Stimulated activated CD8-positive, alpha-beta memory T cell treated with anti-CD3 and anti-CD28 coated beads, Interleukin-2, amount 100 ng/mL, for 1 hour (primary cell): ENCODE measurements around the gene DNAJC13.
"Not testable (repeated sequence)": the region's sequence is repeated elsewhere in the genome, so short reads cannot be mapped to it uniquely, and the experiment has no call there.

Experiments
- DNase-seq, 2 donors: peaks; one replicate each; pipeline ENCODE4 v3.0.0-alpha.2; 2020; ENCODE audit warnings: low read depth in 2 of 2

Gene DNAJC13

DNA sequence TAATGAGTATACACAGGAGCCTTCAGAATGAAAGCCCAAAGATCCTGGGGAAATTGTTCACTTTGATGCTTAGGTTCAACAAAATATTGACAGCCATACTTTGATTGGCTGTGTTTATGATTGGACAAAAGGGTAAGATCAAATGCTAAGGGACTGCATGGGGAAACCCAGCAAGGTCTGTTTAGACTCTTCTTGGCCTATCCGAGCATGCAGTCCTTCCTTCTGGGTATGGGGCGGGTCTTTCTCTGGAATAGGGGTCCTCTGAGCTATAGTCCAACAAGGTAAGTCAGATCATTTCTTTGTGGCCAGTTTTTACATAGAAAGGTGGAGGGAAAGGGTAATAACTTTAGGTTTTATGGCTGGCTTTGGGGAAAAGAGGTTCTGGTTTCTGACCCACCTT lies 126.8 kb downstream of the DNAJC13 start:
- DNase-seq = no peak

GRCh38 chr3:132545471-132545870 lies 128.2 kb downstream of the DNAJC13 start:
- DNase-seq = no peak

DNA sequence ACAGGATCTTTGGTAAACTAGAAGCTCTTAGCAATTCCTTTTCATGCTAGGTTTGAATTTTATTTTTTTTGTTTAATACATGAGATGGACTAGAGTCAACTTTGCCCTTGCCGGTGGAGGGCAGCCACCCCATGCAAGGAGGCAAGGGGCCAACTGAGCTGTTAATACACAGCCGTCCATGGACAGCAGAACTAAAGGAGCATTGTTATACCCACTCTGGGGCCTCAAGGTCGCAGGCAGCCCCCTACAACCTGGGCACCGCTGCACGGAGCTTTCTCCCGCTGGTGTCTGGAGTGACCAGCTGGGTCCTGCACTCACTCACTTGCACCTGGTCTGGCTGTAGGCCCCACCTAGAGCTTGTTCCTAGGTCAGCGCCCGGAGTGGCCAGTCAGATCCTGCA lies 131.9 kb downstream of the DNAJC13 start:
- DNase-seq = no peak

GRCh38 chr3:132549890-132550578 lies 132.7 kb downstream of the DNAJC13 start:
- no peak for DNase-seq

- no peak for DNase-seq
Observed at GRCh38 chr3:132550579-132551305, 133.4 kb downstream of the DNAJC13 start.

GRCh38 chr3:132553826-132554225 lies 136.5 kb downstream of the DNAJC13 start:
- DNase-seq = no peak

- DNase-seq = no peak
Observed at GRCh38 chr3:132554437-132554836, 137.1 kb downstream of the DNAJC13 start.

- DNase-seq = no peak
Observed at GRCh38 chr3:132555306-132556035, 138.2 kb downstream of the DNAJC13 start.

DNA sequence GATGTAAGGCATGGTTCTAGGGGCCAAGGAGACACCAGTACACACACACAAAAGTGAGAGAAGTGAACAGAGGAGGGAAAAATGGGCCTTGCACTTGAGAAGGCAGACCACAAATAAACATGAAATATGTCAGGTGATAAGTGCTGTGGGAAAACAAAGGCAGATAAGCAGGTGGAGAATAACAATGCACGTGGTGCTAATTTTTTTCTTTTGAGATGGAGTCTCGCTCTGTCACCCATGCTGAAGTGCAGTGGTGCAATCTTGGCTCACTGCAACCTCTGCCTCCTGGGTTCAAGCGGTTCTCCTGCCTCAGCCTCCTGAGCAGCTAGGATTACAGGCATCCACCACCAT lies 138.7 kb downstream of the DNAJC13 start:
- not testable (repeated sequence) for DNase-seq

DNA sequence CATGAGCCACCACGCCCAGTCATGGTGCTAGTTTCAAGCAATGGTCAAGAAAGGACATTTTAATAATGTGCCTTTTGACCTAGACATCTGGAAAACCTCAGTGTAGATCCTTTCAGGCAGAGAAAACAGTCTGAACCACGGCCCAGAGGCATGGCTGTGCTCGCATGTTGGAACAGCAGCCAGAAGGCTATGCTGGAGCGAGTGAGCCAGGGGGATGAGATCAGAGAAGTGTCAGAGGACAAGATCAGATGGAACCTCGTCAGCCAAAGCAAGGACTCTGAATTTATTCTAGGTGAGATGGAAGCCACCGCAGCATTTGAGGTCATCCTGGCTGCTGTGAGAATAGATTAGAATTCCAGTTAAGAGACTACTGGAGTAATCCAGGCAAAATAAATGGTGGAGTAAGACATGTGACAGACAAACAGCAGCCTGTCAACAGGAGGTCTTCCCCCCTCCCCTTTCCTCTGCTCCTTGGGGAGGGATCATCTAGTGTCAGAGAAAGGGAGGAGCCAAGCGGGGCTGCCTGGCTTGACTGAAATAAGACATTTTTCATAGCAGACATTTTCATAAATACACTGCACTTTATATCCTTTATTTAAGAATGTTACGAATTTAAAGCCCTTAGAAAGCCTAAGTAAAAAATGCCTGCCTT lies 139.3 kb downstream of the DNAJC13 start:
- no peak for DNase-seq

GRCh38 chr3:132561003-132561402 lies 143.7 kb downstream of the DNAJC13 start:
- DNase-seq = no peak

- DNase-seq = no peak
Observed at GRCh38 chr3:132563420-132564069, 146.2 kb downstream of the DNAJC13 start.

- DNase-seq = no peak
Observed at GRCh38 chr3:132564070-132564465, 146.8 kb downstream of the DNAJC13 start.

DNA sequence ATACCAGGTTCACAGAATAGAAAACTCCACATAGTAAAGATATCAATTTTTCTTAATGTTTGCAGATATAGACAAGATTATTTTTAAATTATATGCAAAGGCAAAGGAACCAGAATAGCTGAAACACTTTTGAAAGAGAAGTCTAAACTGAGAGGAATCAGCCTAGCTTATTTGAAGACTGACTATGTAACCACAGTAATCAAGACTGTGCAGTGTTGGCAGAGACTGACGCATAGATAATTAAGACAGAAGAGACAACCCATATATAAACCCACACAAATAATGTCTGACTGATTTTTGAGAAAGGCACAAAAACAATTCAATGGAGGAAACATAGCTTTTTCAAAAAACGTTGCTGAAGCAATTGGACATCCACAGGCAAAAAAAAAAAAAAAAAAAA lies 151.1 kb downstream of the DNAJC13 start:
- DNase-seq = no peak

DNA sequence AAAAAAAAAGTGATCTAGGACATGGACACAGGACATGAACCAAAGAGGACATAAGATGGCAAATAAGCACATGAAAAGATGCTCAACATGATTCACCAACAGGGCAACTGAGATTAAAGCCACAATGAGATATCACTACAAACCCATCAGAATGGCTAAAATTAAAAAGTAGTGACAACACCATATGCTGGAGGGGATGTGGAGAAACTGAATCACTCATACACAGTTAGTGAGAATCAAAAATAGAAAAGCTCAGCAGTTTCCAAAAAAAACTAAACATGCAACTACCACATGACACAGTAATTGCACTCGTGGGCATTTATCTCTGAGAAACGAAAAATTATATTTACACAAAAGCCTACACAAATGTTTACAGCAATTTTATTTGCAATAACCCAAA lies 151.9 kb downstream of the DNAJC13 start:
- no peak for DNase-seq

GRCh38 chr3:132569580-132569979 lies 152.3 kb downstream of the DNAJC13 start:
- no peak for DNase-seq

DNA sequence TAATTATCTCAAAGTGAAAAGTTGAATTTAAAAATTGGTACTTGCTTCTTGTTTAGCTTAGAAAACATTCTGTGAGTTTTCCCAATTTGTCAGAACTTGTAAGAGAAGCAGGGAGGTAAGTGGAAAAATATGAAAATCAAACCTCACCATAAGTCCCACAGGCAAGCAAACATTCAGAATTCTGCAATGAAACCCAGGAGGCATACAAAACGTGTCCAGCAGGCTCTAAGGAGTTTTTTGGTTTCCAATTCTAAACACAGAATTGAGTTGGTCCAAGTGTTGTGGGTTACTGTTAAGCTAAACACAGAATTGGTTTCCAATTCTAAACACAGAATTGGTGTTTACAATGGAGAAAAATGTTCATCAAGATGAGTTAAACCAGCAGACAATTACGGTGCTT lies 152.7 kb downstream of the DNAJC13 start:
- DNase-seq = no peak

GRCh38 chr3:132573797-132574211 lies 156.5 kb downstream of the DNAJC13 start:
- no peak for DNase-seq

DNA sequence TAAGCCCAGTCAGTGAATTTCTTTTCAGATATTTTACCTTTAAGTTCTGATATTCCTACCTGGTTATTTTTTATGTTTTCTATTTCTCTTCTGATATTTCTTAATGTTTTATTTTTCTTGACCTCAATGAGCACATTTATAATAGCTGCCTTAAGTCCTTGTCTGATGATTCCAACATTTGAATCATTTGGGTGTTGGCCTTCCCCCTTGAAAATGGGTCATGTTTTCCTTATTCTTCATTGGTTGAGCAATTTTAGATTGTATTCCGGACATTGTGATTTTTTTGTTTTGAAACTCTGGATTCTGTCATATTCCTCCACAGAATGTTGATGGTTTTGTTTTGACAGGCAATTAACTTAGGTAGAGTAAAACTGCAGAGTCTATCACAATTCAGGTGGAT lies 170.1 kb downstream of the DNAJC13 start:
- no peak for DNase-seq
